DOHH2 (cell line): Measurements from ENCODE around the gene ABCA1.
"Not testable (repeated sequence)": the region's sequence is repeated elsewhere in the genome, so short reads cannot be mapped to it uniquely, and the experiment has no call there.

ENCODE experiments used
- H3F3A ChIP-seq: fragments of 200-600 bp; sonication (generic), shearing (Covaris generic); 2 replicates; pipeline ENCODE4 v1.6.0; 2016; ENCODE audit warnings: antibody characterized with exemption, mild to moderate bottlenecking; ENCODE audit not compliant: control insufficient read depth, insufficient read depth
- H3K27ac ChIP-seq: fragments of 200-600 bp; sonication (generic); 2 replicates; pipeline ENCODE4 v1.5.1; 2014; ENCODE audit warnings: low read depth, mild to moderate bottlenecking, low read length, moderate library complexity
- H3K27me3 ChIP-seq: fragments of 200-600 bp; sonication (generic); 2 replicates; pipeline ENCODE4 v1.6.1; 2014; ENCODE audit warnings: mild to moderate bottlenecking, low read length, mixed read lengths; ENCODE audit not compliant: control insufficient read depth
- H3K36me3 ChIP-seq: fragments of 200-600 bp; sonication (generic); 2 replicates; pipeline ENCODE4 v1.6.1; 2014; ENCODE audit warnings: mild to moderate bottlenecking, low read length, moderate library complexity, mixed read lengths; ENCODE audit not compliant: control insufficient read depth
- H3K4me1 ChIP-seq: fragments of 200-600 bp; sonication (generic); 2 replicates; pipeline ENCODE4 v1.6.1; 2014; ENCODE audit warnings: mild to moderate bottlenecking, low read length, mixed read lengths; ENCODE audit not compliant: control insufficient read depth
- H3K4me2 ChIP-seq: fragments of 200-600 bp; sonication (generic); 2 replicates; pipeline ENCODE4 v1.6.0; 2014; ENCODE audit warnings: mild to moderate bottlenecking, low read length, moderate library complexity
- H3K4me3 ChIP-seq: fragments of 200-600 bp; sonication (generic); 2 replicates; pipeline ENCODE4 v1.5.1; 2014; ENCODE audit warnings: mild to moderate bottlenecking, low read length, mixed read lengths
- H3K79me2 ChIP-seq: fragments of 200-600 bp; sonication (generic); 2 replicates; pipeline ENCODE4 v1.6.1; 2014; ENCODE audit warnings: mild to moderate bottlenecking, low read length, mixed read lengths; ENCODE audit not compliant: control insufficient read depth
- H3K9me2 ChIP-seq: fragments of 200-600 bp; sonication (generic); replicated peaks from 2 replicates; pipeline ENCODE4 v1.6.1; 2014; ENCODE audit warnings: mild to moderate bottlenecking, low read length, mixed read lengths; ENCODE audit not compliant: control insufficient read depth
- H3K9me3 ChIP-seq: fragments of 200-600 bp; sonication (generic); 2 replicates; pipeline ENCODE4 v1.6.1; 2014; ENCODE audit warnings: antibody characterized with exemption, low read length, mixed read lengths; ENCODE audit not compliant: control insufficient read depth, insufficient read depth
- H4K20me1 ChIP-seq: fragments of 200-600 bp; sonication (generic); 2 replicates; pipeline ENCODE4 v1.6.0; 2014; ENCODE audit warnings: low read depth, mild to moderate bottlenecking, antibody characterized with exemption, low read length, moderate library complexity; ENCODE audit not compliant: control insufficient read depth, insufficient read depth
- CTCF ChIP-seq: fragments of 200-600 bp; sonication (generic); IDR thresholded peaks from one replicate; pipeline ENCODE4 v1.5.1; 2014; ENCODE audit warnings: antibody characterized with exemption, mild to moderate bottlenecking, low read depth, low read length; ENCODE audit not compliant: poor library complexity, severe bottlenecking
- EZH2phosphoT487 ChIP-seq: fragments of 200-600 bp; sonication (generic); IDR thresholded peaks from 2 replicates; pipeline ENCODE4 v1.6.1; 2017; ENCODE audit warnings: borderline replicate concordance, mild to moderate bottlenecking, antibody characterized with exemption, low read length, moderate library complexity, mixed read lengths

The ABCA1 gene

DNA sequence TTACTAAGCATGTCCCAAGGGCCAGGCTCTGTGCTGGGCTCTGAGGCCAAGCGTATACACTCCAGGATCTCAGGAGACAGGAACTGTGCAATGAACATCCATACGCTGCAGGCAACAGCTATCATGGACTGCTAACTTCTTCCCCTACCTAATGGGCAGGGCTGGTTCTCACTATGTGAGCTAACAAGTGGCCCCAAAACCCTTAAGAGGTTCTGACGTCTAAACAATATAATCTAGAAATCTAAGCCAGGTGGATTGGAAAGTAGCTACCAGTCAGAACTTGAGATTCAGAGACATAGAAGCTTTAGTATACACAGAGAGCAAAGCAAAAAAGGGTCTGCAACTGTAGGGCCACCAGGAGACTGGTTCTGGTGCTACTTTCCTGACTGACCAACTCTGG is 27.6 kb downstream of the ABCA1 start:
- Histone ChIP-seq H4K20me1 (no peaks in the 10 kb centered on the region), H3K9me2 (no peaks in the 10 kb centered on the region), H3K9me3 (no peaks in the 10 kb centered on the region), H3K36me3 (peaks cover 52% of the 10 kb centered on the region), H3K4me3 (no peak overlapping the region), H3K4me1 (peaks cover 36% of the 10 kb centered on the region), H3K79me2 (peaks cover 78% of the 10 kb centered on the region), H3K4me2 (no peak overlapping the region), H3K27me3 (no peaks in the 10 kb centered on the region), H3K27ac (no peak overlapping the region), H3F3A (no peaks in the 10 kb centered on the region; the same call in 1 of the 2 replicates)
- no peak for TF ChIP-seq EZH2phosphoT487
- TF ChIP-seq CTCF: no peak

GRCh38 chr9:104899759-104900247 is 28.2 kb downstream of the ABCA1 start:
- TF ChIP-seq EZH2phosphoT487 (no peak), CTCF (no peak)
- Histone ChIP-seq H3K36me3 (peaks cover 53% of the 10 kb centered on the region), H3K27ac (no peak overlapping the region), H3K4me1 (peaks cover 32% of the 10 kb centered on the region), H3K4me2 (no peak overlapping the region), H3K9me3 (no peaks in the 10 kb centered on the region), H3K9me2 (no peaks in the 10 kb centered on the region), H3K27me3 (no peaks in the 10 kb centered on the region), H3K79me2 (peaks cover 78% of the 10 kb centered on the region), H3K4me3 (no peak overlapping the region), H4K20me1 (no peaks in the 10 kb centered on the region), H3F3A (no peaks in the 10 kb centered on the region; the same call in 1 of the 2 replicates)

DNA sequence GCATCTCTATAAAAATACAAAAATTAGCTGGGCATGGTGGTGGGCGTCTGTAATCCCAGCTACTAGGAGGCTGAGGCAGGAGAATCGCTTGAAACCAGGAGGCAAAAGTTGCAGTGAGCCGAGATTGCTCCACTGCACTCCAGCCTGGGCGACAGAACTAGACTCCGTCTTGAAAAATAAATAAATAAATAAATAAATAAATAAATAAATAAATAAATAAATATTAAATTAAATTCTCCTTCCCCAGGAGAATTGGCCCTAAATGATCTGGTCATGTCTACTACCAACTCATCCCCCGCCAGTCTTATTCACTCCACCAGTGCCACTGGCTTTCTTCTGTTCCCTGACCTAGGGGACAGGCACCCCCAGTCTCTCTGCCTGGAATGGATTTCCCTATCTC is 29.6 kb downstream of the ABCA1 start:
- Histone ChIP-seq H3K36me3 (peaks cover 62% of the 10 kb centered on the region), H3K4me1 (peaks cover 31% of the 10 kb centered on the region), H3K79me2 (peaks cover 79% of the 10 kb centered on the region)
- not testable (repeated sequence) for H3K9me2 ChIP-seq, H3K9me3 ChIP-seq, H3K4me3 ChIP-seq, H3K4me2 ChIP-seq, H3F3A ChIP-seq, H3K27ac ChIP-seq, H4K20me1 ChIP-seq, H3K27me3 ChIP-seq

DNA sequence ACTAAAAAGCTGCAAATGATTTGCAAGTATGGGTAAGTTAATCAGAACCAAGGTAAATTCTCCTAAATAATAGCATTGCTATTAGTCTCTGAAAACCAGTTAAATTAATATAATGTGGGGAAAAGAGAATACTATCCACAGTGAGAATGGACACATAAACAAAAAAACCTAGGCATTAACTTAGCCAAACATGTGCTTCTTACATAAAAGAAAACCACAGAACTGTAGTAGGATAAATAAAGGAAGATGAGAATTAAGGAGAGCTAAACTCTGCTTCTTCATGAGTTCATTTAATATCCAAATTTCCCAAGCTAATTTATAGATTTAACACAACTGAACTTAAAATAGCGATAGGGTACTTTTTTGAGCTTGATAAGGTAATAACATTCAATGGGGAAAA is 31.8 kb downstream of the ABCA1 start:
- H3K4me3 ChIP-seq: no peak overlapping the region
- no peaks in the 10 kb centered on the region for H3F3A ChIP-seq
- H3K9me2 ChIP-seq: no peaks in the 10 kb centered on the region
- no peaks in the 10 kb centered on the region for H3K27me3 ChIP-seq
- peaks cover 24% of the 10 kb centered on the region for H3K4me1 ChIP-seq
- no peak for TF ChIP-seq CTCF
- TF ChIP-seq EZH2phosphoT487: no peak
- peaks cover 49% of the 10 kb centered on the region for H3K36me3 ChIP-seq
- H4K20me1 ChIP-seq: no peaks in the 10 kb centered on the region
- H3K79me2 ChIP-seq: peaks cover 80% of the 10 kb centered on the region
- no peak overlapping the region for H3K27ac ChIP-seq
- no peak overlapping the region for H3K4me2 ChIP-seq
- H3K9me3 ChIP-seq: no peaks in the 10 kb centered on the region
